Activated naive CD8-positive, alpha-beta T cell treated with anti-CD3 and anti-CD28 coated beads for 36 hours (primary cell): ENCODE results near the gene JPH4. TPM values are rescaled to one million over a fixed set of nuclear protein-coding genes. Genes with fewer than 3 reads are reported as not detected.

ENCODE experiments used
- DNase-seq: peaks from one replicate; pipeline ENCODE4 v3.0.0; 2021
- H3K27ac Mint-ChIP-seq: one replicate; pipeline ENCODE4 v1.8.0; 2022; ENCODE audit warnings: mild to moderate bottlenecking, moderate library complexity, mixed read lengths
- H3K27me3 Mint-ChIP-seq: one replicate; pipeline ENCODE4 v1.8.0; 2022; ENCODE audit warnings: mild to moderate bottlenecking, mixed read lengths
- H3K36me3 Mint-ChIP-seq: one replicate; pipeline ENCODE4 v1.8.0; 2021; ENCODE audit warnings: mild to moderate bottlenecking, mixed read lengths
- H3K4me1 Mint-ChIP-seq: one replicate; pipeline ENCODE4 v1.8.0; 2021; ENCODE audit warnings: mixed read lengths
- H3K4me3 Mint-ChIP-seq: one replicate; pipeline ENCODE4 v1.8.0; 2022; ENCODE audit warnings: mild to moderate bottlenecking, moderate library complexity, mixed read lengths
- H3K9me3 Mint-ChIP-seq: one replicate; pipeline ENCODE4 v1.8.0; 2022; ENCODE audit warnings: mixed read lengths
- total RNA-seq, 2 experiments: library from RNA; stranded (reverse); gene quantifications; one replicate each; pipeline ENCODE4 v1.2.3, GENCODE V29; 2021

Gene JPH4
- total RNA-seq, 2 experiments from 2014 or later: 0.72 to 0.74 TPM

DNA sequence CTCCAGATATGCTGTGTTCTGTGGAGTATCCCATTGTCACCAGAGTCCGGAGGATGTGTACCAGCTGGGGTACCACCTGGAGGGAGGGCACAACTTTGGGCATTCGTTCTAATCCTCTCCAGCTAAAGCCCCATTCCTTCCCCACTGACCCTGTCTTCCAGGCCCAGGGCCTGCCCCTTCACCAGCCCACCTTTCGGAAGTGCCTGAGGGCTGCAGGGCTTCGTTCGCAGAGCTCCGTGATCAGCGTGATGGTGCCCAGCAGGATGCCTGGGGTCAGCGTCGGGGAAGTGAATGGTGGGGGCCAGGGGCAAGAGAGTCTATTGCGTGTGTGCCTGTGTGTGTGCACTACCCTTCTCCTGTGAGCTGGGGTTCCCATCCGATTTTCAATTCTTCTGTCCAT is 13.0 kb downstream of the JPH4 start:
- no peaks in the 10 kb centered on the region for H3K9me3 Mint-ChIP-seq
- peaks cover 7% of the 10 kb centered on the region for H3K36me3 Mint-ChIP-seq

GRCh38 chr14:23564876-23565275 is 13.7 kb downstream of the JPH4 start:
- no peak overlapping the region for H3K4me3 Mint-ChIP-seq
- no peaks in the 10 kb centered on the region for H3K27me3 Mint-ChIP-seq
- peaks cover 36% of the 10 kb centered on the region for H3K4me1 Mint-ChIP-seq
- H3K9me3 Mint-ChIP-seq: no peaks in the 10 kb centered on the region
- DNase-seq: no peak
- H3K27ac Mint-ChIP-seq: peak overlapping the region; percentile 49
- H3K36me3 Mint-ChIP-seq: peaks cover 10% of the 10 kb centered on the region

More for the DNA sequence above, 13.0 kb downstream of the JPH4 start:
- H3K27ac Mint-ChIP-seq: no peak overlapping the region
- H3K4me1 Mint-ChIP-seq: peaks cover 31% of the 10 kb centered on the region
- no peaks in the 10 kb centered on the region for H3K27me3 Mint-ChIP-seq
- DNase-seq: no peak
- H3K4me3 Mint-ChIP-seq: no peak overlapping the region

DNA sequence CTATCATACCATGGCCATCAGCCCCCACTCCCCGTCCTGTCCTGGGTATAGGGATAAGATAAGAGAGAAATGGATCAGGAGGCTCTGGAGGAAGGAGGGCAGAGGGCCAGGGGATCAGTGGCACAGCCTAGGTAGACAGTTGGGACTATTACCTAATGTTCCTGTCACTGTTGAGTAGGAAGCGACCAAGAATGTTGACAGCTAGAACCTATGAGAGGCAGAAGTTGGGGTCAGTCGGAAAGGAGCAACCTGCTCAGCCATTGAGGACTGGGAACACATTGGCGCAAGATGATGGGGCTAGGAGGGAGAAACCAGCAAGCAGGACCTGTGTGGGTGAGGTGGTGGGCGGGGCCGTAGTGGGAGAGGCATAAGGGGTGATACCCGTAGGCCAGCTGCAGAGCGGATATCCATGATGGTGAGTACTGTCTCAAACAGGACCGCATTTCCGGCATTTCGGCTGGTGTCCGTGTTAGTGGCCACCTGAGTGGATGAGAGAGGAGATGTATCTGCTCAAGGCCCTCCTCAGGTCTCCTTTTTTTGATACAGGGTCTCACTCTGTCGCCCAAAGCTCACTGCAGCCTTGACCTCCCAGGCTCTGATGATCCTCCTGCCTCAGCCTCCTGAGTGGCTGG is 14.3 kb downstream of the JPH4 start:
- Mint-ChIP-seq H3K36me3 (peaks cover 10% of the 10 kb centered on the region), H3K4me1 (peaks cover 40% of the 10 kb centered on the region), H3K27me3 (no peaks in the 10 kb centered on the region), H3K9me3 (no peaks in the 10 kb centered on the region), H3K4me3 (no peak overlapping the region), H3K27ac (peak overlapping the region; percentile 49)
- DNase-seq: no peak

DNA sequence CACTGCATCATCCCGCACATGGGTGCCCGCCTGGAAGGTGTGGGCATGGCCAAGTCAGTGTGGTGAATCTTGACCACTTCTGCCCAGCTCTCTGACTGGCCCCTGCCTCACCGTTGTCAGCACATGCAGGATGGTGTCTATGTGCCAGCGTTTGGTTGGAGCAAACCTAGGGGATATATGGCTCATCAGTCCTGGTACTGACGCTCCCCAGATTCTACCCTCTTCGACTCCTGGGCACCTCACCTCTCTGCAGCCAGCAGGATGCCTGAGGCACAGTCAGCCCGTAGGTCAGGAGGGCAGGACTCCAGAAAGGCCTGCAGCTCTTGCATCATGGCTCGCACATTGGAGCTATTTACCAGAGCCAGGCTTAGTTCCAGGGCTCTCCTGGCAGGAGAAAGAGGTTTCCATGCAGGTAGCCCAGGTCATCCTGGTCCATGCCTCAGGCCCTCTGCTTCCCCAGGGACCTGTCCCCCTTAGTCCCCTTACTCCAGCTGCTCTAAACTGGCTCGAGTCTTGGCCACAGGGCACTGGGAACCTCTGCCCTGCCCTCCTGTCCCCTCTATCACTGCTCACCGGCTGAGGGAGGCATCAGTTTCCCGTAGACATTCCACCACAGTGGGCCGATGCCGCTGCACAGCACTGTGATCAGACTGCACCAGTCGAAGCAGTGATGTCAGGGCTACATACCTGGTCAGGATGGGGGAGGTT is 15.0 kb downstream of the JPH4 start:
- H3K27me3 Mint-ChIP-seq: no peaks in the 10 kb centered on the region

DNA sequence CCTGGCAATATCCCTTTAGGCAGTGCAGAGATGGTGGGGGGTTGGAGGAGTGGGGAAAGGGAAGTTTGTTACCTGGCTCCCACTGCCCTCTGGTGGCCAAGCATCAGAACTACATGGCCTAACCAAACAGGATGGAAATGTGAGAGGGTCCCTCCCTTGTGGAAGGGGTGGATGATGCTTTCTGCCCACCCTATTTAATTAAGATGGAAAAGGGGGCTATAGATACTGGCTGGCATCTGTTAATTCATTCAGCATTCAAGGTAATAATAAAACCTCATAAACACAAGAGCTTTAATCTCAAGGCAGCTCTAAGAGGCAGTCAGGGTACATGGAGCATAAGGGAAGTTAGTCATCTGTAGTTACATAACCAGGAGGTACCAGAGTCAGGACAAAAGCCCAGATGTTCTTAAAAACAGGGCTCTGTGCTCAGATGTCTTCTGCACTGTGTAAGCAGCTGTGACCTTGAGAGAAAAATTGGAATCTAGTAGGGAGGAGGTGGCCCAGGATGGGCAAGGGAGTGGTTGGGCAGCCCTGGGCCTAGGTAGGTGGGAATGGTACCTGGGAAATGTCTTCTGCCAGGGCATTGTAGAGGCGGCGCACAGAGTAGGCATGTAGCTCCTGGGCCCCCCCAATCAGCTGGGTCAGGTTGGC is 15.6 kb downstream of the JPH4 start:
- DNase-seq: peak; percentile 56
- Mint-ChIP-seq H3K4me1 (peaks cover 40% of the 10 kb centered on the region), H3K9me3 (no peaks in the 10 kb centered on the region), H3K27ac (no peak overlapping the region), H3K36me3 (peaks cover 12% of the 10 kb centered on the region), H3K4me3 (no peak overlapping the region), H3K27me3 (no peaks in the 10 kb centered on the region)

More for the DNA sequence above, 15.0 kb downstream of the JPH4 start:
- H3K36me3 Mint-ChIP-seq: peaks cover 12% of the 10 kb centered on the region
- no peaks in the 10 kb centered on the region for H3K9me3 Mint-ChIP-seq
- H3K4me1 Mint-ChIP-seq: peaks cover 42% of the 10 kb centered on the region
- no peak overlapping the region for H3K4me3 Mint-ChIP-seq
- DNase-seq: no peak
- no peak overlapping the region for H3K27ac Mint-ChIP-seq

GRCh38 chr14:23561873-23562821 is 16.4 kb downstream of the JPH4 start:
- H3K4me3 Mint-ChIP-seq: no peak overlapping the region
- DNase-seq: no peak
- H3K36me3 Mint-ChIP-seq: peaks cover 16% of the 10 kb centered on the region
- H3K9me3 Mint-ChIP-seq: no peaks in the 10 kb centered on the region
- H3K27ac Mint-ChIP-seq: no peak overlapping the region
- peaks cover 41% of the 10 kb centered on the region for H3K4me1 Mint-ChIP-seq
- H3K27me3 Mint-ChIP-seq: no peaks in the 10 kb centered on the region

DNA sequence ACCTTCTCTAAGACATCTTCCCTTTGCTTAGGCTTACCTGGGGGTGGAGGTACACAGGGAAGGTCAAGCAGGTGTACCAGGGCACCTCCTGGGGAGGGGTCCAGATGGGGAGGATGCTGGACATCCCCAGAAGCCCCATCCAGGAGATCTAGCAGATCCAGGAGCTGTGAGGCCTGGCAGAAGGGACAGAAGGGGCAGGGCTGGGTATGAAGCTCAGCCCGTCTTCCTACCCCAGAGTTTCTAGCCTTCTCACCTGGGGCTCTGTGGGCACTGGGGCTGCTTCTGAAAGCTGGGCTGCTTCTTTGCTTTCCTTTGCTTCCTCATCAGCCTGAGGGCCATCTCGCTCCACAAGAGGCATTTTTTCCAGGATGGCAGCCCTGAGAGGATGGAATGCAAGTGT is 17.3 kb downstream of the JPH4 start:
- no peak overlapping the region for H3K4me3 Mint-ChIP-seq
- H3K4me1 Mint-ChIP-seq: peaks cover 43% of the 10 kb centered on the region
- H3K9me3 Mint-ChIP-seq: no peaks in the 10 kb centered on the region
- DNase-seq: no peak
- no peaks in the 10 kb centered on the region for H3K27me3 Mint-ChIP-seq
- H3K36me3 Mint-ChIP-seq: peaks cover 16% of the 10 kb centered on the region
- peak overlapping the region; percentile 21 for H3K27ac Mint-ChIP-seq

GRCh38 chr14:23559926-23560520 is 18.6 kb downstream of the JPH4 start:
- peaks cover 16% of the 10 kb centered on the region for H3K36me3 Mint-ChIP-seq
- H3K4me1 Mint-ChIP-seq: peaks cover 40% of the 10 kb centered on the region
- no peaks in the 10 kb centered on the region for H3K9me3 Mint-ChIP-seq
- peak overlapping the region; percentile 61 for H3K27ac Mint-ChIP-seq
- no peaks in the 10 kb centered on the region for H3K27me3 Mint-ChIP-seq
- no peak for DNase-seq
- no peak overlapping the region for H3K4me3 Mint-ChIP-seq

DNA sequence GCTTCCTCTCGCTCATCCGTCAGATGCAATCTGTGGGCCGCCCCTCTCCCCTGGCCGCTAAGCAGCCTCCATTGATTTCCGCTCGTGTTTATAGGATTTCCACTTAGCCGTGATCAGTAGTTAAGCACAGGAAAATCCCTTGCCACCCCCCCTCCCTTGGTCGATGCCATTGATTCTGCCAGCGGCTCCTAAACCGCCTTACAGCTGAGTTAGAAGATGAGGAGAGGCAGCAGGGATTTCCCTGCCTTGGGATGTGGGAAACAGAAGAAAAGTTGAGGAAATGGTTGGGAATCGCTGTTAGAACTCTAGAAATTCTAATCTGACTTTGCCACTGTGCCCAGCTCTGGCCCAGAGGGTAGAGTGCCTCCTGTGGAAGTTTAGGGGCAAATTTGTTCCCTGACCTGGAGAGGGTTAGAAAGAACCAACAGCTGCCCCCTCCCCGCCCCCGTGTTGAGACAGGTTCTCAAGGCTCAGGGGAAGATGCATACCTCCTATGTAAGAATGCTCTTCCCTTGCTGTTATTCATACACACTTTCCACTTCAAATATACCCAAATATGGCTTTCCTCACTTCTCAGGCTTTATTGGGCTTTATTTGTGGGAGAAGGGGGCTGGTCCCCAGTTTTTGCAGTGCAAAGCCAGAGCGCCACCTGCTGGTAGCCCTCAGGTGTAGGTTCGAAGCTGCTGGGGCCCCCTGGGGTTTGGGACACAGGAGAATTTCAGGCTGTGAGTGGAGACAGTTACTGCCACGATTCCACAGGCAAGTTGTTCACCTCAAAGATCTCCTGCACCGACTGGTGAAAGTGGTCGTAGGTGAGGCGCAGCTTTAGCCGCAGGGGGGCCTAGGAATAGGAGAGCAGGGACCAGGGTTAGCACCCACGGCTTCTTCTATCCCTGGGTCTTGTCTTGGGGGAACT is 19.3 kb downstream of the JPH4 start:
- peaks cover 40% of the 10 kb centered on the region for H3K4me1 Mint-ChIP-seq
- peak; percentile 70 for DNase-seq
- H3K9me3 Mint-ChIP-seq: no peaks in the 10 kb centered on the region
- peaks cover 13% of the 10 kb centered on the region for H3K36me3 Mint-ChIP-seq
- no peak overlapping the region for H3K4me3 Mint-ChIP-seq
- no peaks in the 10 kb centered on the region for H3K27me3 Mint-ChIP-seq
- no peak overlapping the region for H3K27ac Mint-ChIP-seq

GRCh38 chr14:23558346-23559009 is 20.1 kb downstream of the JPH4 start:
- Mint-ChIP-seq H3K9me3 (no peaks in the 10 kb centered on the region), H3K27me3 (no peaks in the 10 kb centered on the region), H3K36me3 (peaks cover 13% of the 10 kb centered on the region), H3K4me3 (peak overlapping the region; percentile 12), H3K4me1 (peaks cover 40% of the 10 kb centered on the region), H3K27ac (peak overlapping the region; percentile 34)
- DNase-seq: no peak

- Mint-ChIP-seq H3K4me1 (peaks cover 40% of the 10 kb centered on the region), H3K27ac (peak overlapping the region; percentile 85), H3K4me3 (peak overlapping the region; percentile 95), H3K9me3 (no peaks in the 10 kb centered on the region), H3K36me3 (peaks cover 13% of the 10 kb centered on the region), H3K27me3 (no peaks in the 10 kb centered on the region)
- no peak for DNase-seq
Measured at GRCh38 chr14:23557946-23558345, 20.6 kb downstream of the JPH4 start.

DNA sequence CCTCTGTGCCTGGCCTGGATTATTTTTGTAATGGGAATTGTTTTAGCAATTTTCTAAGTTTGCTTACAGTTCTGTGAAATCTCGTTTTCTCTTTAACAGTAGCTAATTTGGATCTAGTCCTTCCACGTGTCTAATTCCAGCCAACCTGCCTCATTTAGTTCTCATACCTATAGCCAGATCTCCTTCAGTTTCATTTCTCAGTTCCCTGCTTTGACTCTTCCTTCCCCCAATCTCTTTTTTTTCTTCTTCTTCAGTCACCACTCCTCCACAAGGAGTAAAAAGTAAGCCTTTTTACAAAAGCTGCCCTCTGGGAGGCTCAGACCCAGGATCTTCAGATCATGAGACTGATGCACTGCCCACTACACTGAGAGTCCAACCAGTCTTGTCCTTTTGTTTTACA is 21.1 kb downstream of the JPH4 start:
- DNase-seq: no peak
- Mint-ChIP-seq H3K27ac (peak overlapping the region; percentile 85), H3K9me3 (no peaks in the 10 kb centered on the region), H3K36me3 (peaks cover 10% of the 10 kb centered on the region), H3K4me3 (peak overlapping the region; percentile 95), H3K4me1 (peaks cover 40% of the 10 kb centered on the region), H3K27me3 (no peaks in the 10 kb centered on the region)

DNA sequence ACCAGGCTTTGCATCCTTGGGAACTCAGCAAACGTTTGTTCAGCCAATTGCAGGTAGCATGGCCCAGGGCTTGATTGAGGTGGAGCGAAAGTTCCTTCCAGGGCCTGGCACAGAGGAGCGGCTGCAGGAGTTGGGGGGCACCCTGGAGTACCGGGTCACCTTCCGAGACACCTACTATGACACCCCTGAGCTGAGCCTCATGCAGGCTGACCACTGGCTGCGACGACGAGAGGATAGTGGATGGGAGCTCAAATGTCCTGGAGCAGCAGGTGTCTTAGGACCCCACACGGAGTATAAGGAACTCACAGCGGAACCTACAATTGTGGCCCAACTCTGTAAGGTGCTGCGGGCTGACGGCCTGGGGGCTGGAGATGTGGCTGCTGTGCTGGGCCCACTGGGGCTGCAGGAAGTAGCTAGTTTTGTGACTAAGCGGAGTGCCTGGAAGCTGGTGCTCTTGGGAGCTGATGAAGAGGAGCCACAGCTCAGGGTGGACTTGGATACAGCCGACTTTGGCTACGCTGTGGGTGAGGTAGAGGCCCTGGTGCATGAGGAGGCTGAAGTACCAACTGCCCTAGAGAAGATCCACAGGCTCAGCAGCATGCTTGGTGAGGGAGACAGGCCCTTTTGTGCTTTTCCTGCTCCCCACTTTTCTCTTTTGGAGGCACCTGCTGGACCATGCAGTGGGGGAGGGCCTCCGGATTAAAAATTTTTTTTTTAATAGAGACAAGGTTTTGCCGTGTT is 21.7 kb downstream of the JPH4 start:
- no peaks in the 10 kb centered on the region for H3K9me3 Mint-ChIP-seq
- DNase-seq: no peak
- H3K4me3 Mint-ChIP-seq: peak overlapping the region; percentile 95

More for the DNA sequence above, 21.7 kb downstream of the JPH4 start:
- peaks cover 39% of the 10 kb centered on the region for H3K4me1 Mint-ChIP-seq
- peaks cover 10% of the 10 kb centered on the region for H3K36me3 Mint-ChIP-seq
- H3K27ac Mint-ChIP-seq: peak overlapping the region; percentile 95
- no peaks in the 10 kb centered on the region for H3K27me3 Mint-ChIP-seq
